Stomach (tissue), 9 donors: ENCODE results near the gene METAP1. TPM values are rescaled to one million over a fixed set of nuclear protein-coding genes. Genes with fewer than 3 reads are reported as not detected.

Source experiments
- DNase-seq, 2 donors: peaks; one replicate each; pipeline versions ENCODE4 v3.0.0 to v3.0.0-alpha.2; 2013 to 2019
- H3K27ac ChIP-seq, 5 donors: fragments of 200-600 bp in 4 of 5; sonication (generic) in 4 of 5; one replicate each; pipeline ENCODE4 v1.5.1; 2013 to 2019; ENCODE audit warnings: mild to moderate bottlenecking in 1 of 5, moderate library complexity in 1 of 5
- H3K27me3 ChIP-seq, 3 donors: fragments of 200-600 bp; sonication (generic); one replicate each; pipeline ENCODE4 v1.5.1; 2017 to 2019; ENCODE audit warnings: mixed run types in 1 of 3
- H3K36me3 ChIP-seq, 4 donors: fragments of 200-600 bp; sonication (generic); 1 replicate in 3 of 4; 2 replicates in 1 of 4; pipeline ENCODE4 v1.5.1; 2016 to 2019
- H3K4me1 ChIP-seq, 4 donors: fragments of 200-600 bp; sonication (generic); one replicate each; pipeline ENCODE4 v1.5.1; 2016 to 2019
- H3K4me3 ChIP-seq, 4 donors: fragments of 200-600 bp; sonication (generic) in 3 of 4; one replicate each; pipeline ENCODE4 v1.5.1; 2016 to 2019; ENCODE audit warnings: mild to moderate bottlenecking in 1 of 4
- H3K9me3 ChIP-seq, 4 donors: fragments of 200-600 bp; sonication (generic); one replicate each; pipeline ENCODE4 v1.5.1; 2016 to 2019
- CTCF ChIP-seq, 7 experiments: fragments of 450-650 bp in 4 of 7; fragments of 200-600 bp in 3 of 7; sonication (generic) in 3 of 7; IDR thresholded peaks; one replicate each; pipeline ENCODE4 v1.5.1; 2016 to 2019; ENCODE audit warnings: antibody characterized with exemption in 7 of 7, control low read depth in 2 of 7, mild to moderate bottlenecking in 1 of 7
- EP300 ChIP-seq: sonication (generic); formaldehyde crosslinking; IDR thresholded peaks from one replicate; pipeline ENCODE4 v1.6.1; 2017; ENCODE audit warnings: antibody characterized with exemption
- POLR2A ChIP-seq, 4 donors: fragments of 450-650 bp; IDR thresholded peaks; one replicate each; pipeline ENCODE4 v1.6.1; 2016; ENCODE audit warnings: antibody characterized with exemption in 4 of 4, control low read depth in 2 of 4, mild to moderate bottlenecking in 1 of 4, moderate library complexity in 1 of 4
- POLR2AphosphoS5 ChIP-seq, 3 donors: sonication (generic); formaldehyde crosslinking; IDR thresholded peaks; one replicate each; pipeline ENCODE4 v1.6.1; 2016; ENCODE audit warnings: antibody characterized with exemption in 3 of 3
- WGBS, 5 donors: extraction: QIAGEN DNeasy Blood & Tissue Kit in 3 of 5; methylation state at CpG; one replicate each; pipeline versions ENCODE4 v1.1.5 to v1.1.7; 2013 to 2018; 5-methylcytosine and 5-hydroxymethylcytosine counted together
- intact Hi-C: fragments of 100-400 bp; cut with DNase I; formaldehyde crosslinking; loops from one replicate; pipeline ENCODE4 v1.15.1; 2023; ENCODE audit warnings: low total_unique reads
- polyA plus RNA-seq, 3 donors: library from polyadenylated mRNA; stranded (reverse); fragments of 200-250 nt; gene quantifications; one replicate each; pipeline ENCODE4 v1.2.3, GENCODE V29; 2013
- total RNA-seq, 5 donors: library from RNA; depleted of rRNA; stranded (reverse); fragments of >200 nt; gene quantifications; one replicate each; pipeline versions ENCODE4 v1.1.0 to v1.2.3, GENCODE V29; 2014 to 2016
- donor health status: healthy with polysubstance abuse.
- donor health status: Bipolar disorder and iron deficiency.
- donor health status: healthy.

METAP1 gene
- total and polyA plus RNA-seq, 8 donors = 1.8 to 64.3 (median 32.3) TPM

- intact Hi-C loops = no loop called here
- Histone ChIP-seq H3K27me3 (no peaks in the 10 kb centered on the region), H3K4me3 (no peak overlapping the region), H3K27ac (no peak overlapping the region), H3K4me1 (no peaks in the 10 kb centered on the region), H3K9me3 (no peaks in the 10 kb centered on the region), H3K36me3 (no peaks in the 10 kb centered on the region)
- no peak for DNase-seq
- WGBS, 5 donors = 84 to 91% (median 86%) methylated on average over 2 of the region's 2 CpGs
- no peak for TF ChIP-seq POLR2A (IDR thresholded peaks at IDR 0.05)
- no peak for TF ChIP-seq EP300
- no peak for TF ChIP-seq CTCF (IDR thresholded peaks at IDR 0.05)
- TF ChIP-seq POLR2AphosphoS5 (IDR thresholded peaks at IDR 0.05) = no peak
These were observed 33.8 kb upstream of the METAP1 start for GRCh38 chr4:98961770-98962169.

- 77 to 87% (median 82%) methylated on average over 5 of the region's 5 CpGs for WGBS, 5 donors
- no peak for TF ChIP-seq CTCF (IDR thresholded peaks at IDR 0.05)
- TF ChIP-seq POLR2AphosphoS5 (IDR thresholded peaks at IDR 0.05) = no peak
- no peak for TF ChIP-seq POLR2A (IDR thresholded peaks at IDR 0.05)
- no peak for TF ChIP-seq EP300
- DNase-seq = no peak
These were observed 31.7 kb upstream of the METAP1 start for GRCh38 chr4:98963538-98964433.

GRCh38 chr4:98966926-98967325 lies 28.6 kb upstream of the METAP1 start:
- H3K4me3 ChIP-seq = no peak overlapping the region
- H3K27ac ChIP-seq = no peak overlapping the region
- intact Hi-C loops = no loop called here
- no peak for DNase-seq
- no peaks in the 10 kb centered on the region for H3K36me3 ChIP-seq
- TF ChIP-seq POLR2A (IDR thresholded peaks at IDR 0.05) (no peak), EP300 (no peak), POLR2AphosphoS5 (IDR thresholded peaks at IDR 0.05) (no peak), CTCF (IDR thresholded peaks at IDR 0.05) (no peak)
- no peaks in the 10 kb centered on the region for H3K27me3 ChIP-seq
- H3K9me3 ChIP-seq = no peaks in the 10 kb centered on the region
- no peaks in the 10 kb centered on the region for H3K4me1 ChIP-seq
- 87 to 93% (median 88%) methylated on average over 3 of the region's 3 CpGs for WGBS, 5 donors

More at GRCh38 chr4:98963538-98964433, 31.7 kb upstream of the METAP1 start:
- H3K27ac ChIP-seq = no peak overlapping the region
- H3K4me1 ChIP-seq = no peaks in the 10 kb centered on the region
- no peak overlapping the region for H3K4me3 ChIP-seq
- H3K27me3 ChIP-seq = no peaks in the 10 kb centered on the region
- H3K9me3 ChIP-seq = no peaks in the 10 kb centered on the region
- intact Hi-C loops = no loop called here
- no peaks in the 10 kb centered on the region for H3K36me3 ChIP-seq

- DNase-seq = no peak
- Histone ChIP-seq H3K4me1 (no peaks in the 10 kb centered on the region), H3K36me3 (no peaks in the 10 kb centered on the region), H3K27me3 (no peaks in the 10 kb centered on the region), H3K27ac (no peak overlapping the region), H3K4me3 (no peak overlapping the region), H3K9me3 (no peaks in the 10 kb centered on the region)
- no peak for TF ChIP-seq CTCF (IDR thresholded peaks at IDR 0.05)
- TF ChIP-seq EP300 = no peak
- TF ChIP-seq POLR2AphosphoS5 (IDR thresholded peaks at IDR 0.05) = no peak
- no peak for TF ChIP-seq POLR2A (IDR thresholded peaks at IDR 0.05)
- 86 to 96% (median 92%) methylated on average over 3 of the region's 3 CpGs for WGBS, 5 donors
- intact Hi-C loops = no loop called here
These were observed 27.7 kb upstream of the METAP1 start for GRCh38 chr4:98967786-98968329.
